ENCODE data around the gene EDRF1. TPM values are rescaled to one million over a fixed set of nuclear protein-coding genes. Genes with fewer than 3 reads are reported as not detected.
"Not testable (repeated sequence)": the region's sequence is repeated elsewhere in the genome, so short reads cannot be mapped to it uniquely, and the experiment has no call there.

Gene EDRF1
- total and polyA plus RNA-seq, 9 donors = 17.0 to 29.0 (median 23.5) TPM

GRCh38 chr10:125693524-125693847 lies 26.0 kb upstream of the EDRF1 start:
- no peak for TF ChIP-seq EP300 (IDR thresholded peaks at IDR 0.05)
- TF ChIP-seq POLR2A (IDR thresholded peaks at IDR 0.05) = no peak
- no peak for TF ChIP-seq CTCF (IDR thresholded peaks at IDR 0.05)
- intact Hi-C loops (cut with DNase I) = no loop called here
- Histone ChIP-seq H3K4me1 (ENCODE audit: insufficient read depth) (peaks cover under 1% of the 10 kb centered on the region), H3K27ac (no peak overlapping the region), H3K27me3 (no peaks in the 10 kb centered on the region), H3K9me3 (no peaks in the 10 kb centered on the region), H3K36me3 (no peaks in the 10 kb centered on the region), H3K4me3 (no peak overlapping the region)
- DNase-seq = no peak
- WGBS, 3 donors = 88 to 93% (median 89%) methylated on average over 2 of the region's 2 CpGs

GRCh38 chr10:125694883-125695282 lies 24.6 kb upstream of the EDRF1 start:
- TF ChIP-seq CTCF (IDR thresholded peaks at IDR 0.05) (no peak), POLR2A (IDR thresholded peaks at IDR 0.05) (no peak), EP300 (IDR thresholded peaks at IDR 0.05) (no peak)
- peaks cover 3% of the 10 kb centered on the region for H3K4me1 ChIP-seq (ENCODE audit: insufficient read depth)
- no peaks in the 10 kb centered on the region for H3K27me3 ChIP-seq
- H3K4me3 ChIP-seq = no peak overlapping the region
- no peaks in the 10 kb centered on the region for H3K36me3 ChIP-seq
- DNase-seq = no peak
- 49 to 59% (median 50%) methylated on average over 1 of the region's 1 CpG for whole genome bisulfite sequencing, 3 donors
- intact Hi-C loops (cut with DNase I) = no loop called here
- no peak overlapping the region for H3K27ac ChIP-seq
- H3K9me3 ChIP-seq = no peaks in the 10 kb centered on the region

- H3K4me1 ChIP-seq (ENCODE audit: insufficient read depth); H3K4me3 ChIP-seq; H3K9me3 ChIP-seq; DNase-seq; H3K36me3 ChIP-seq; intact Hi-C loops (cut with DNase I); H3K27ac ChIP-seq; H3K27me3 ChIP-seq: not testable (repeated sequence)
- WGBS, 3 donors = 90 to 96% (median 94%) methylated on average over 6 of the region's 6 CpGs
These were observed 22.6 kb upstream of the EDRF1 start for GRCh38 chr10:125696884-125697283.

- no peak overlapping the region for H3K27ac ChIP-seq
- no peaks in the 10 kb centered on the region for H3K27me3 ChIP-seq
- no peak overlapping the region for H3K4me3 ChIP-seq
- TF ChIP-seq CTCF (IDR thresholded peaks at IDR 0.05) (no peak), EP300 (IDR thresholded peaks at IDR 0.05) (no peak), POLR2A (IDR thresholded peaks at IDR 0.05) (no peak)
- intact Hi-C loops (cut with DNase I) = no loop called here
- no peaks in the 10 kb centered on the region for H3K9me3 ChIP-seq
- H3K36me3 ChIP-seq = no peaks in the 10 kb centered on the region
- 55 to 58% (median 55%) methylated on average over 9 of the region's 9 CpGs for WGBS, 3 donors
- DNase-seq = no peak
- H3K4me1 ChIP-seq (ENCODE audit: insufficient read depth) = peaks cover 3% of the 10 kb centered on the region
These were observed 21.0 kb upstream of the EDRF1 start for GRCh38 chr10:125698481-125698998.

GRCh38 chr10:125699562-125700143 lies 19.9 kb upstream of the EDRF1 start:
- WGBS, 3 donors = 89 to 90% (median 90%) methylated on average over 6 of the region's 6 CpGs
- no peaks in the 10 kb centered on the region for H3K27me3 ChIP-seq
- intact Hi-C loops (cut with DNase I) = no loop called here
- TF ChIP-seq EP300 (IDR thresholded peaks at IDR 0.05) (no peak), POLR2A (IDR thresholded peaks at IDR 0.05) (no peak), CTCF (IDR thresholded peaks at IDR 0.05) (no peak)
- no peaks in the 10 kb centered on the region for H3K9me3 ChIP-seq
- H3K27ac ChIP-seq = no peak overlapping the region
- peaks cover 6% of the 10 kb centered on the region for H3K4me1 ChIP-seq (ENCODE audit: insufficient read depth)
- no peak overlapping the region for H3K4me3 ChIP-seq
- no peaks in the 10 kb centered on the region for H3K36me3 ChIP-seq
- no peak for DNase-seq
